ENCODE results near the gene CCDC169.
"Not testable (repeated sequence)": the region's sequence is repeated elsewhere in the genome, so short reads cannot be mapped to it uniquely, and the experiment has no call there.

Gene CCDC169

DNA sequence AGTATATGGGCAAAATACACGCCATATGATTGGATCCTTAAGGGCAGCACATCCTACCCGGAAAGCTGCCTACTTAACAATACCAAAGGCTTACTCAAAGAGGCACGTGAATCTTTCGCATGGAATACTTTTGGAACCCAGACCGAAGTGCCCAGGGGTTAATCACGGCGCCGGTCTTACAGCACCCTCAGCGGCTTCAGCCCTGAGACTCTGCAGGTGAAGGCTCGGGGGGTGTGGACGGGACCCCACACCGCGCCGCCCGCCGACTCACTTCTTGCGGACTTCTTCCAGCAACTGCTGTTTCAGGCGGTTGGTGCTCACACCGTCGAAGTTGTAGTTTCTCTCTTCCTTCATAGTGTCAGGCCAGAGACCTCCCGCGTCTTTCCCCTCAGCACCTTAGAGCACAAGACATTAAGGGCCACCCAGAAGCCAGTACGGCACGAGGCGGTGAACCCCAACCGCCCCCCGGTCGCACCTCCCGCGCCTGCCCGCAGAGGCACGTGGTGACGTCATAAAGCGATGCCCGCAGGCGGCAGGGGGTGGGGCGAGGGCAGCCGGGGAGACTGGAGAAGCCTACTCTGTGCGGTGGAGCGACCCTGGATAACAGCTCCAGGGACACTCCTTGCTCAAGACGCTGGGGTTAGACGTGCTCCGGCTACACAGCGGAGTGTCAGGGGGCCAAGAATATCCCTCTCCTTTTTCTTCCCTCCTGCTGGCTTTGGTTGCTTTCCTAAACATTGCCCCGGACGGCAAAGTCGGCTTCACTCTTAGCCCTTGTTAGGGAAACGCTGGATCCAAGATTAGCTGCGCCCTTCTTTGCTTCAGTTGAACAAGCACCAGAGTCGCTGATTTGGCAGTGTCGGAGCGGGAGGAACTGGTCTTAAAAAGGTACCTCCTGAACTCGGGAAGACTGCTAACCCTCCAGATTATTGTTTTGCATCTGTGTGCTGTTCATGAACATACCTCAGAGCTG lies at the start of gene CCDC169:
Gene CCDC169 (minus strand): TSS at position 449 of the 973 bp plus-strand sequence. CDS start 95 bp downstream, at position 354.
- DNase-seq, result peak; percentile 69

DNA sequence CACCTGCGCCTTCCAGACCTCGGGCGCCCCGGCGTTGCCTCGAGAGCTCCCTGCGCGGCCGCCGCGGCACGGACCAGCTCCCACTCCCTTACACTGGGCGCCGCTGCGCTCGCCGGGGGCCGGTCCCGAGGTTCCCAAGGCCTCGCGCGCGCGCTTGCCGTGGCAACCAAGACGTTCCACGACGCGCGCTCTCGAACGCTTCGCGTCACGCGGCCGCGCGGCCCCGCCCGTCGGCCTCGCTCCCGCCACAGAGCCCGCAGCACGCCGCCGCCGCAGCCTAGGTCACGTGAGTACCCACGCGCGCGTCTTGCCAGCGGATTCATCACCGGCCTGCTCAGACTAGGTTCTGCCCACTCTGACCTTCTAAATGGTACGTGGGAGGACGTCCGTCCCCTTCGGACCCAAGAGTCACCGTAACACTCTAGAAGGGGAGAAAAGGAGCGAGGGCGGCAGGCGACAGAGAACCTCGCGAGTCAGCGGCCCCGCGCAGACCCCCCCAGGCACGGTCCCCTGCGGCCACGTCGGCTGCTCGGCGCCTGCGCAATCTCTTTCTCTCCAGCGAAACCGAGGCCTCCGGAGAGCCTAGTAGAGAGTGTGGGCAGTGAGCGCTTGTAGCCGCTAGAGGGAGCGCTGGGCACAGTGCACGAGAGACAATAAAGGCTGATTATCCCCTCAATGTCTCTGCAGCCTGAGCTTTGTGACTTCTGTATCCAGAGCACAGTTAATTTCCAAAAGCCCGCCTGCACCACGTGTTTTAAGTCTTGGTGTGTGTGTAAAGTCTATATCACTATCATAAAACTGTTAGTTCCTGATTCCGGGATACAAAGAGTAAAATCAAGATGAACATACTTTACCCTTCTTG lies 48.8 kb upstream of the CCDC169 start, which contains the start of gene SPART:
Gene SPART (minus strand): TSS at position 173 of the 862 bp plus-strand sequence. CDS start 10,564 bp downstream, outside the sequence.
- DNase-seq, result peak; percentile 91

DNA sequence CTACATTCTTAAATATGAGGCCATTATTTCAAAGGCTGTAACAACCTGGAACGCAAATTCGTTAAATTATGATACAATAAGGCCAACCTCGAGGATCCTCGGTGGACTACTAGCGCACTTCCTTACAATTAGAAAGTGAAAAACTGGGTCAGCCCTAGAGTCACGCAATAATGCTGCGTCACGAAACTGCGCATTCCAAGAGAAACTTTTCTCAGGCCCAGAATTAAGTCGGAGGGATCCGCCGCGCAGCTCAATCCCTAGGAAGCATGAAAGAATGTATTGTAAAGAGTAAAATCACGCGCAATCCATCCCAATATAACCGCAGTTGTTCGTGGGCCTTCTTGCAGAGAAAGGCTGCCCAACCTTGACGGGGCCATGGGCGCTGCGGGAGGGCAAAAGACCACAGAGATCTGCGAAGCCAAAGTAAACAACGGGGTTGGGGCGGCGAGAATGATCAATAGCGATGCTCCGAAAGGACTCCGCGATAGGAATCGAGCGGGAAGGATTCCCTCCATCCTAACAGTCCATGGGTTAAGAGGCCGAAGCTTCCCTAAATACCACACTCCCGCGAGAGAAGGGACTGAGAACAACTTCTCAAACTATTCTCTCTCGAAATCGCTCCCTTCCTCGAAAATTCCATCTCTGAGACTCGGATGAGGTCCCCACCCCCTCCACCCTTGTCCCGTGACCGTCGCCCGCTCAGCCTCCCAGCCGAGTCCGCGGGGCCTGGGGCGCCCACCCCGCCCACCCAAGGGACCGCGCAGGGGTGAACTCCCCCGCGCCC lies 48.0 kb upstream of the CCDC169 start:
- peak; percentile 88 for DNase-seq

DNA sequence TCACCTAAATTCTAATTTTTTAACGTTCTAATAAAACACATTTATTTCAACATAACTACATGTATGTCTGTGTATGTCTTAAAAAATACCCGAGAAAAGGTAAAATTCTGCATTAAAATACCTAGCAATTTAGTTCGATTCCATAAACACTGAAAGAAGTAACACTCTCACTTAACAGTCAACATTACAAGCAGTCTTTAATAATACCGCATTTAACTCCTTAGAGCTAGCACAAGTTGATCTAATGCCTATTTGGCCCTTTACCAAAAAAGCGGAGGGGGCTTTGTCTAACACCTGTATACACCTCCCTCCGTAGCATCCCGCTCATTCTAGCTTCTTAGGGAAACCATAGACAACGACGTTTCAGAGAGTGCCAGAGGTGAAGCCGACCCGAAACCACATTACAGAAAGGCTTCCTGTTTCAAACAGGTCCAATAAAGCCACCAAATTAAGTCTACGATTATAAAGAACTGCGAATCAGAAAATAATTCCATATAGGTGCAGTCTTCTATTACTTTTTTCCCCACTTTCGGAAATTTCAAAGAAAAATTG lies 47.3 kb upstream of the CCDC169 start:
- no peak for DNase-seq

DNA sequence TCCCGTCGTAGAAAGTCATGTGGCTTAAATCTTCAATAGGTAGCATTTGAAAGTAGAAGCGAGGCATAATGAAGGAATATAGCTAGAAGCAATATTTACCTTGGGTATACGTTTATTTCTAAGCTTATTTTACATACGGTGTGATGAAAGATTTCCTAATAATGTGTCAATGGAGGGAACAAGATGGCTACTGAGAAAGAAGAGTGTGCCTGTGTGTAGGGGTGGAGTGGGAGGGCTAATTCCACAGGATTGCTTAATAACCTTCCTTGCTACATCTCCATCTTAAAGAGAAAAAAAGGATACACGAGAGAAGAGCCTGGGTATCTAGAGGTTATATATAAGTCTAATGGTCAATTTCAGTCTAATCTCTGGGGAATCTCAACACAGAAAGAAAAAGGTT lies 46.6 kb upstream of the CCDC169 start:
- DNase-seq, result peak; percentile 60

DNA sequence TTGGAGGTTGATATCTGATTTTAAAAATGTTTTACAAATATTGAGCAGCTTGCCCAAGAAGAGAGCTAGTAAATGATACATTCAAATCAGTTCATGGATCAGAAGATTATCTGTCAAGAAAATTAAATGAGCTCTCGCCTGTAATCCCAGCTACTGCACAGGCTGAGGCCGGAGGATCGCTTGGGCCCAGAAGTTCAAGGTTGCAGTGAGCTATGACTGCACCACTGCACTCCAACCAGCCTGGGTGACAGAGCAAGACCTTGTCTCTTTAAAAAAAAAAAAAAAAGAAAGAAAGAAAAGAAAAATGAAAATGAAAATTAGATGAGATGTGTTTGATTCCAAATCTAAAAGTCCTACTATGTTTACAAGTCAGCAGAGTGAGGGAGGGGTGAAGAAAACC lies 46.2 kb upstream of the CCDC169 start:
- DNase-seq, result no peak

DNA sequence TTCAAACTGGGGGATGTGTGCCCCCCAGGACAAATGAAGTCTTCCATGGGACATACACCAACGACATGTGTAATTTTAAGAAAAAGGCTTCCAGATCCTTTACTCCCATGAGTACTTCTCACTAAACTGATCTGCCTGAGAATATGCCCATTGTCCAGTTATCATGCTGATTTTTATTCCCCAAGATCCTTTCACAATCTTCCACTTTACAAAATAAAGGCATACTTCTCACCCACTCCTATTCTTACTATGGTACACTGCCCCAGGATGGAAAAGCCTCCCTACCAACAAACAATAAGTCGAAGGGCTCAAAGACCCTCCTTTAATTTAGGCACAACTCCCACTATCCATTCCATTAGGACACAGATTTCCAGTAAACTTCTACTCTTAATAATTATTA lies 45.1 kb upstream of the CCDC169 start:
- DNase-seq, result no peak

DNA sequence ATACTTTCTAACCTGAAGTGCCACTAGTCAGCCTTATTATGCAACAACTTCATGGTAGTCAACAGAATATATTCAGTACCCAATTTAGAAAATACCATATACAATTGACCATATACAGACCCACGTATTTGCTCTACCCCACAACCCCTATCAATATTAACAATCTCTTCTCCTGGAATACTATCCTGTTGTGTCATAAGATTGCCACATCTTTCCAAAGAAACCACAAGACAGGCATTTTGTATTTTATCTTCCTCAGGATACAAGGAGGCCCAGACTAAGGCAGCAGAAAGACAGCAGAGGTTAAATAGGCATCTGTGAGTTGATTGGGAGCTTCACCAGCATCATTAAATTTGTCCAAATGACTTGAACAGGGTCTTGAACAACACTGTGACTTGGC lies 44.1 kb upstream of the CCDC169 start:
- peak; percentile 62 for DNase-seq

DNA sequence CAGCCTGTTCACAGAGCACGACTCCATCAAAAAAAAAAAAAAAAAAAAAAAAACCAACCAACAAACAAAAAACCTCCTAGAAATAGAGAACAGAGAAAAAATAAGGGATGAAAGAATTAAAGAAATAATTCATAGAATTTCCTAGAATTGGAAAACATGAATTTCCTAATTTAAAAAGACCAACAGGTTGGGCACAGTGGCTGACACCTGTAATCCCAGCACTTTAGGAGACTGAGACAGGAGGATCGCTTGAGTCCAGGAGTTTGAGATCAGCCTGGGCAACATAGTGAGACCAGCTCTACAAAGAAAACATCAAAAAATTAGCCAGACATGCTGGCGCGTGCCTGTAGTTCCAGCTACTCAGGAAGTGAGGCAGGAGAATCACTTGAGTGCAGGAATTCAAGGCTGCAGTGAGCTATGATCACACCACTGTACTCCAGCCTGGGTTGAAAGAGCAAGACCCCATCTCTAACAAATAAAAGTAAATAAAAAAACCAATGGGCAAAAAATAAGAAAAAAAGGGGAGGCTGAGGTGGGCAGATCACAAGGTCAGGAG lies 42.1 kb upstream of the CCDC169 start:
- no peak for DNase-seq

DNA sequence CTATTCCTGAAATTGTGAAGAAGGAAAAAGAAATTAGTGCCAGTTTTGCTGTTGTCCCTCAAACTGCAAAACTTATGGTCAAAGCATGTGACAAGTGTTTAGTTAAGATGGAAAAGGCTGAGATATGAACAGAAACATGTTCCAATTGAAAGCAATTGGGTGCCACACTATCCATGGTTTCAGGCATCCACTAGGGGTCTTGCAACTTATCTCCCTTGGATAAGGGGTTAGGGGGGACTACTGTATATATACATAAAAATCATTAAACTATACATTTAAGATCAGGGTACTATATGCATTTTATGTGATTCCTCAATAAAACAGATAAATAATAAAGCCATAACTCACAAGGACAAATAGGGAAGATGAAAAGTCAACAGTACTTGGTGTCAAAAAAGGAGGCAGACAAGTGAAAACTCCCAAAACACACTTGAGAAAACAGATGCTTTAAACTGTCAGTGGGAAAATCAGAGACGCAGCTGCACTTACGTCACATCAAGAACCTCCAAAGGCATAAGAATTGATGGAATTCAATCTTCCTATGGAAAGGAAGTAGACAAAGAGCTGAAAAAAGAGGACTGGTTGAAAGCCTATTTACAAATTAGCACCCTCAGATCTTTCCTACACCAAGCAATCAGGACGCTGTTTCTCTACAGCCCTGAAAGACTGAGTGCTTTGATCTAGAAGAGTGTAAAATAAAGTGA lies 40.5 kb upstream of the CCDC169 start:
- no peak for DNase-seq

DNA sequence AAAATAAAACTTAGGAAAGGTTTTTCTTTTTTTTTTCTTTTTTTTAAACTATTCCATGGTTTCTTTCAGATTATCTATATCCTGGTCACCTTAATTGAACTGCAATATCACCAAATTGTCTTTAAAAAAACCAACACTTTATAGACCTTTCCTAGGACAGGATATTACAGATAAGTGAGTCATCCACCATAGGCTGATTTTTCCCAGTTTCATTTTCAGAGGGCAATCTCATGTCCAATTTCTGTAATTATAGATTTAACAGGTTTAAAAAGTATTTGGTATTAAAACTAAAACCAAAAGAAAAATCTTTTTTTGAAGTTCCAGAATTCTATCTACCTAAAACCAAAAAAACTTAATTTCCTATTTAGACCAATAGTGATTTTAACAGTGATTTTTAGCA lies 35.4 kb upstream of the CCDC169 start:
- DNase-seq, result peak; percentile 45

DNA sequence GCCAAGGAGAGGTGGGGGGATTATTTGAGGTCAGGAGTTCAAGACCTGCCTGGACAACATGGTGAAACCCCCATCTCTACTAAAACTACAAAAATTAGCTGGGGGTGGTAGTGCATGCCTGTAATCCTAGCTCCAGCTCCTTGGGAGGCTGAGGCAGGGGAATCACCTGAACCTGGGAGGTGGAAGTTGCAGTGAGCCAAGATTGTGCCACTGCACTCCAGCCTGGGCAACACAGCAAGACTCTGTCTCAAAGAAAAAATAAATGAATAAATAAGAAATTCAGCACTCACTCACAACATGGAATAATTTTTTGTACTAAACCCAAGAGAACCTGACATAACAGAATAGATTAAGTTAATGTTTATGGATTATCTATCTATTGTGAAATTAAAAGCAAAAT lies 34.6 kb upstream of the CCDC169 start:
- DNase-seq, result not testable (repeated sequence)

DNA sequence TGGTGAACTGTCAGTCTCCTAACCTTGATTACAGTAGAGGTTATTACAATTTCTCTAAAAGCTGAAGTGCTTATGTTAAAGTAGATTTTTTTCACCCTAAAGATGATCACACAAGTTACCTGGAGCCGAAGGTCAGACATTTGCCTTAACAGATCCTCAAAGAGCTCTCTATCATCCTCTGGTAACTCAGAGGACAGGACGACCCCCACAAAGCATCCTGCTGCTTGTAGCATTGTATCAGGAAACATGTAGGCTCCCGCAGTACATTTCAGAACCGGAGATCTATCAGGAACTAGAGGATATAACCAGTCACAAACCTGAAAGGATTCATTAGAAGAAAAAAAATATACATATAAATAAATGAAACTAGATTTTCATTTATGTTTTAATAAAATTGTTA lies 33.7 kb upstream of the CCDC169 start:
- no peak for DNase-seq

DNA sequence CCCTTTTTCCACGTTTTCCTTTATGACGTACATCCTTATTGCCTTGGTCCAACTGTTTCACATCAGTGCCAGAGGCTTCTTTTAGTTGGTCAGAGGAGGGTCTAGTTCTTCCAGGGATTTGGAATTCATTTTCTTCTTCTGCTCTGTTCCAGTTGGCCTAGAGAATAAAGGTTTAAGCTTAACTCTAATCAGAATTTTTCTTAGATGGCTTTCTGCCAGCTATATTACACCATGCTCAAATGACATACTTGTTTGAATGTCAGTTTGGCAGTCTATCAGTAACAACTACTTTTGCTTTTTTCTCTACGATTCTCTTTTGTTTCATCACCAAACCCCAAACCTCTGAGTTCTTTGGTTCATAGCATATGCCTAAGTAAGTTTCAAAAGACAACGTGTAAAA lies 31.7 kb upstream of the CCDC169 start:
- DNase-seq, result peak; percentile 31

DNA sequence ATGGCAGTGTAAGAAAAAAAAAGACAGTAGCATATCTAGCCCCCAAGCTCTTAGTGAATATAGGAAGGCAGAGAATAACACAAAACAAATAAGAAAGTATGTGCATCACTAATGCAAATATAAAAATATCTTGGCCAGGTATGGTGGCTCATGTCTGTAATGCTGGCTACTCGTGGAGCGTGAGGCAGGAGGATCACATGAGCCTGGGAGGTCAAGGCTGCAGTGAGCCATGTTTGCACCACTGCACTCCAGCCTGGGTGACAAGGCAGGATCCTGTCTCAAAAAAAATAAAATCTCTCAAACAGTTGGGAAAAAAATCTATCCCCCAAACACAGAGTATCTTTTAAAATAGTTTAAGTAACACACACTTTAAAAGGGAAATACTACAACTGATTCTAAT lies 31.2 kb upstream of the CCDC169 start:
- no peak for DNase-seq

DNA sequence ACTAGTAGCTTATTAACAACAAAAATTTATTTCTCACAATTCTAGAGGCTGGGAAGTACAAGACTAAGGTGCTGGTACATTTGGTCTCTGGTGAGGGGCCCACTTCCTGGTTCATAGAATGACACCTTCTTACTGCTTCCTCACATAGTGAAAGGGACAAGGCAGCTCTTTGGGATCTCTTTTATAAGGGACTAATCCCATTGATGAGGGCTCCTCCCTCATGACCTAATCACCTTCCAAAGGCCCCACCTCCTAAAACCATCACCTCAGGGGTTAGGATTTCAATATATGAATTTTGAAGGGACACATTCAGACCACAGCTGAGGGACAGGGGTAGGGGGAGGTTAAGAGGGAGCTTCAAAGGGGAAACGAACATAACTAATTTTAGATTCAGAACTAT lies 28.3 kb upstream of the CCDC169 start:
- DNase-seq, result no peak

DNA sequence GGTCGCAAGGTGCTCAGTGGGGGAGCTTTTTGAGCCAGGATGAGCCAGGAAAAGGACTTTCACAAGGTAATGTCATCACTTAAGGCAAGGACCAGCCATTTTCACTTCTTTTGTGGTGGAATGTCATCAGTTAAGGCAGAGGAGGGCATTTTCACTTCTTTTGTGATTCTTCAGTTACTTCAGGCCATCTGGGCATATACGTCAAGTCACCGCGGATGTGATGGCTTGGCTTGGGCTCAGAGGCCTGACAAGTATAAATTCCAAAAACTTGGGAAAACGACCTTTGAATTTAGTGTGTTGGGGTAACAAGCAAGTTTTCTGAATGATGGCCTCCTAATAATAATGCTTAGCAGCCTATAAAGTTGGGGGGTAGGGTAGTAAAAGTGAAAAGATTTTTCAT lies 27.3 kb upstream of the CCDC169 start:
- DNase-seq, result not testable (repeated sequence)

DNA sequence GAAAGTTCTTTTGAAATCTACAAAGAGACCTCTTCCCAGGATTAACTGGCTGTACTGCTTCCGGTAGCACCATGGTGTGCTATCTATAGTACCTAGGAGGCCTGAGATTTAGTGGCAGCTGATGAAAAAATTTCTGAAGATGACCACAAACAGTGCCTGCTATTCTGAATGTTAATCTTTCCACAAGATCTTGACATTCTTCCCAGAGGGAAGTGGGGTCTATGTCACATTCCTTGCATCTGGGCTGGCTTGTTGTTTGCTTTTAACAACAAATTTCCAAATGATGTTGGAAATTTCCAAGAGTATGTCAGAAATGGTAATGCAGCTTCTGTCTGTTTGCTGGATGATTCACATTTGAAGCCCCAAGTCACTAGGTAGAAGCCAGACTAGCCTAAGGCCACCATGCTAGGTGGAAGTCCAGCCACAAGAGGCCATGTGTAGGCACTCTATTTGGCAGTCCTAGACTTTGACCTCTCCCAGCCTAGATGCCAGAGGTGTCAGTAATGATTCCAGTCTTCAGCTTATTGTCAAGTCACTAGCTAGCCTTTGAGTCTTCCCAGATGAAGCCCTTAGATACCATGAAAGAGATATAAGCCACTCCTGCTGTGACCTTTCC lies 26.4 kb upstream of the CCDC169 start:
- peak; percentile 77 for DNase-seq

DNA sequence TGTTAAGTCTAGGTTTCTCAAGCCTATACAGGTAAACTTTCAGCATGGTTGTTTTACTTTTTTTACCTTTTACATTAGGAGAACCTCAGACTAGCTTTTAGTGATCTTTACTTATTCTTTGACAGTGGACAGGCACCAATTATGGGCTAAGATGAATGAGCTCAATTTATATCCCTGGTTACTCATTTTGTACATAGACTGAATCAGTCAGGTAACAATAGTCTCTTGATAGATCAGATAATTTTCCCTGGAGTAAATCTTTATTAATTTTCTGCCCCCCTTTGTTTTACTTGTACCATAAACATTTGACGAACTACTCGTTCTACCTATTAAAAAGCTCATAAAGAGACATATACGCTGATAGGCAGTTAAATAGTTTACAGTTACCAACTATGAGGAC lies 25.8 kb upstream of the CCDC169 start:
- no peak for DNase-seq

DNA sequence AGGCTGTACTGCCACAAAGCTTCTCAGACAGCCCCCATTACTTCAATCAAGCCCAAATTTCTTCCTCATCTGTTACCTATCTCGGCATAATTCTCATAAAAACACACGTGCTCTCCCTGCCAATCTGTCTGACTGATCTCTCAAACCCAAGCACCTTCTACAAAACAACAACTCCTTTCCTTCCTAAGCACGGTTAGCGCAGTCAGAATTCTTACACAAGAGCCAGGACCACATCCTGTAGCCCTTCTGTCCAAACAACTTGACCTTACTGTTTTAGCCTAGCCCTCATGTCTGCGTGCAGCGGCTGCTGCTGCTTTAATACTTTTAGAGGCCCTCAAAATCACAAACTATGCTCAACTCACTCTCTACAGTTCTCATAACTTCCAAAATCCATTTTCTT lies 22.2 kb upstream of the CCDC169 start:
- DNase-seq, result not testable (repeated sequence)
